ENCODE measurements around the gene LRRC43. TPM values are rescaled to one million over a fixed set of nuclear protein-coding genes. Genes with fewer than 3 reads are reported as not detected.
"Not testable (repeated sequence)": the region's sequence is repeated elsewhere in the genome, so short reads cannot be mapped to it uniquely, and the experiment has no call there.

Gene LRRC43
- total RNA-seq, 2 donors from 2014 or later = 2.3 TPM; not detected in 1

DNA sequence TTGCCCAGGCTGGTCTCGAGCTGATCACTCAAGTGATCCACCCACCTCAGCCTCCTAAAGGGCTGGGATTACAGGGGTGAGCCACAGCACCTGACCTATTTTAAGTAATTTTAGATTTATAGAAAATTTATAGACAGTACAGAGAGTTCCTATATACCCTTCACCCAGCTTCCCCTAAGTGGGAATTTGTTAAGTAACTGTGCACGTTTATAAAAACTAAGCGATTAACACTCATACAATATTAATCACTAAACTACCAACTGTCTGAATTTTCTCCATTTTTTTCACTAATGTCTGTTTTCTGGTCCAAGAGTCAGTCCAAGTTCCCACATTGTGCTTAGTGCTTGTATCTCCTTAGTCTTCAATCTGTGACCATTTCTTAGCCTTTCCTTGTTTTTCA lies 14.4 kb upstream of the LRRC43 start:
- no peaks in the 10 kb centered on the region for H3K9me3 ChIP-seq
- DNase-seq = no peak
- H3K27me3 ChIP-seq = no peaks in the 10 kb centered on the region
- intact Hi-C loops (cut with DNase I) = no loop called here
- H3K4me3 ChIP-seq = no peak overlapping the region
- TF ChIP-seq POLR2A (IDR thresholded peaks at IDR 0.05) = no peak
- TF ChIP-seq, protein P1, sequence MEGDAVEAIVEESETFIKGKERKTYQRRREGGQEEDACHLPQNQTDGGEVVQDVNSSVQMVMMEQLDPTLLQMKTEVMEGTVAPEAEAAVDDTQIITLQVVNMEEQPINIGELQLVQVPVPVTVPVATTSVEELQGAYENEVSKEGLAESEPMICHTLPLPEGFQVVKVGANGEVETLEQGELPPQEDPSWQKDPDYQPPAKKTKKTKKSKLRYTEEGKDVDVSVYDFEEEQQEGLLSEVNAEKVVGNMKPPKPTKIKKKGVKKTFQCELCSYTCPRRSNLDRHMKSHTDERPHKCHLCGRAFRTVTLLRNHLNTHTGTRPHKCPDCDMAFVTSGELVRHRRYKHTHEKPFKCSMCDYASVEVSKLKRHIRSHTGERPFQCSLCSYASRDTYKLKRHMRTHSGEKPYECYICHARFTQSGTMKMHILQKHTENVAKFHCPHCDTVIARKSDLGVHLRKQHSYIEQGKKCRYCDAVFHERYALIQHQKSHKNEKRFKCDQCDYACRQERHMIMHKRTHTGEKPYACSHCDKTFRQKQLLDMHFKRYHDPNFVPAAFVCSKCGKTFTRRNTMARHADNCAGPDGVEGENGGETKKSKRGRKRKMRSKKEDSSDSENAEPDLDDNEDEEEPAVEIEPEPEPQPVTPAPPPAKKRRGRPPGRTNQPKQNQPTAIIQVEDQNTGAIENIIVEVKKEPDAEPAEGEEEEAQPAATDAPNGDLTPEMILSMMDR (IDR thresholded peaks at IDR 0.05) = no peak
- no peak overlapping the region for H3K27ac ChIP-seq
- 93% methylated on average over 3 of the region's 3 CpGs for WGBS, 2 donors
- no peak for ATAC-seq
- H3K36me3 ChIP-seq (replicated peaks in 1 of 2; ENCODE audit: insufficient read depth in 1 of 2, low read depth in 2 of 2) = no peaks in the 10 kb centered on the region
- H3K4me1 ChIP-seq = no peaks in the 10 kb centered on the region

DNA sequence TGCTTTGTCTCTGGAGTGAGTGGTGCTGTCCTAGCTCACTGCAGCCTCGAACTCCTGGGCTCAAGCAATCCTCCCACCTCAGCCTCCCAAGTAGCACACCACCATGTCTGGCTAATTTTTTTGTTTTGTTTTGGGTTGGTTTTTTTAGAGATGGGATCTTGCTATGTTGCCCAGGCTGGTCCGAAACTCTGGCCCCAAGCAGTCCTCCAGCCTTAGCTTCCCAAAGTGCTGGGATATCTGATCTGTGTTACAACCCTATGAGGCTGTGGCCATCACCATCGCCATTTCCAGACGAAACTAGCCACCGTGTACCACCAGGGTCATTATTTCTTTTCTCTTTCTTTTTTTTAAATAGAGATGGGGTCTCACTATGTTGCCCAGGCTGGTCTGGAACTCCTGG lies 11.5 kb upstream of the LRRC43 start:
- Histone ChIP-seq H3K9me3 (no peaks in the 10 kb centered on the region), H3K36me3 (replicated peaks in 1 of 2; ENCODE audit: insufficient read depth in 1 of 2, low read depth in 2 of 2) (no peaks in the 10 kb centered on the region), H3K4me3 (no peak overlapping the region), H3K27ac (no peak overlapping the region), H3K4me1 (no peaks in the 10 kb centered on the region), H3K27me3 (no peaks in the 10 kb centered on the region)
- DNase-seq (no peak), ATAC-seq (no peak)
- TF ChIP-seq, protein P1 (IDR thresholded peaks at IDR 0.05) = no peak
- TF ChIP-seq POLR2A (IDR thresholded peaks at IDR 0.05) = no peak
- 72 to 76% methylated on average over 5 of the region's 5 CpGs for WGBS, 2 donors
- intact Hi-C loops (cut with DNase I) = no loop called here

DNA sequence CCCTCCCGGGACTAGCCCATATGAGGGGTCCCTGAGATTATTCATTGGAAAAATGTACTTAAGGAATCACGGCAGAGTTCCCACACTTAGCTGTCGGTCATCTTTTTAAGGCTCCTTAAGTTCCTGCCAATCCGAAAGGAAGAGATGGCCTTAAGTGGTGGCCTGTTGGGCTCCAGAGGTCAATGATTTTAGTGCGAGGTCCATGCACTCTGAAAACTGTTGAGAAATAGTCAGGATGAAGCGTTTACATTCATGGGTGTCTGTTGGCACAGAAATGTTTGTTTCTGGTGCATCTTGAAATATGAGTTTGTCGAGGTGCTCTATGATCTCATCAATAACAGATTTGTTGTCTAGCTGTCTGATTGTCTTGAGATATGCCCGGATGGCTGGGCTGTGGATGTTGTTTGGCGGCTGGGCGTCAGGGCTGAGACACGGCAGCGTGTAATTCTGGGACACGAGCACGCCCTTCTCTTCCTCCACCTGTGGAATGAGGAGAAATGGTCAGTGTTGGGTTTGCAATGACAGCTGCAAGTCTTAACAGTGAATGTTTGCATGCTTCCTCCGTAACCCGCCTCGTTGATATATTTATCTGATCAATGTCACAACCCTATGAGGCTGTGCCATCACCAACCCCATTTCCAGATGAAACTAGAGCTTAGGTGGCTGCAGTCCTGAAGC lies 10.5 kb upstream of the LRRC43 start:
- 42 to 49% methylated on average over 11 to 17 of the region's 17 CpGs for WGBS, 2 donors
- Histone ChIP-seq H3K27me3 (no peaks in the 10 kb centered on the region), H3K36me3 (replicated peaks in 1 of 2; ENCODE audit: insufficient read depth in 1 of 2, low read depth in 2 of 2) (no peaks in the 10 kb centered on the region), H3K9me3 (no peaks in the 10 kb centered on the region), H3K4me3 (no peak overlapping the region), H3K4me1 (no peaks in the 10 kb centered on the region), H3K27ac (no peak overlapping the region)
- TF ChIP-seq, protein P1 (IDR thresholded peaks at IDR 0.05) = no peak
- no peak for TF ChIP-seq POLR2A (IDR thresholded peaks at IDR 0.05)
- DNase-seq (no peak), ATAC-seq (no peak)
- intact Hi-C loops (cut with DNase I) = no loop called here

DNA sequence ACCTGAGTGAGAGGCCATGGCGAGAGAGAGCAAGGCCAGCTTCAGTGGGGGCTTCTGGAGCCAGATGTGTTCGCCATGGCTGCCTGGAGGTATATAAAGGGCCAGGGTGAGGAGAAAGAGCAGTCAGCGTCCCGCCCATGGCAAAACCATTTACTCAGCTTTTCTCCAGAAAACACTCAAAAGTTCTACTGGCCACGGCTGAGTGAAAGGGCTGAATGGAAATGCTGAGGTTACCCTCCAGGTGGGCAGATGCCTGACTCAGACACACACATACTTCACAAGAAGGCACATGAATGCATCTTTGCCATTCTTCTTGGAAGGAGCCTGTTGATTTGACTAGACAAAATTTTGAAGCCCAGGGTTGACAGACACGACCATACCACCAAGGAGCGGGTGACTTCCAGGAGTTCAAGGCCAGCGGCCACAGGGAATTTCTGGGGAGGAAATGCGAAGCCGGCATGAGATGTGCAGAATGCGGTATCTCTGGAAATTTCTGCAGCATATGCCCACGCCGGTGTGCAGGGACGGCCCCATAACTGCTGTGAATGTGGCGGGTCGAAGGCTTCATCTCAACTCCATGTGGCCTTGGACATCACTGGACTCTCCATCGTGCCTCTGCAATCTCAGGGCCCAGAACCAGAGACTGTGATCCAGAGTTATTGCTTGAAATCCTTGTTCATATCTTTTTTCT lies 8.6 kb upstream of the LRRC43 start, which contains the start of gene IL31:
Gene IL31, minus strand, starts transcription at position 67 of the 691 bp plus-strand sequence. Its CDS starts 49 bp downstream, at position 18.
- Histone ChIP-seq H3K27ac (no peak within 1 kb of the TSS), H3K4me1 (no peaks in the 10 kb centered on the region), H3K4me3 (no peak within 1 kb of the TSS), H3K36me3 (replicated peaks in 1 of 2; ENCODE audit: insufficient read depth in 1 of 2, low read depth in 2 of 2) (no peaks in the 10 kb centered on the region), H3K27me3 (no peaks in the 10 kb centered on the region), H3K9me3 (no peaks in the 10 kb centered on the region)
- TF ChIP-seq, protein P1 (IDR thresholded peaks at IDR 0.05) = no peak
- no peak for TF ChIP-seq POLR2A (IDR thresholded peaks at IDR 0.05)
- 79 to 86% methylated on average over 16 to 17 of the region's 17 CpGs for whole genome bisulfite sequencing, 2 donors
- ATAC-seq (no peak), DNase-seq (no peak)
- intact Hi-C loops (cut with DNase I) = no loop called here

DNA sequence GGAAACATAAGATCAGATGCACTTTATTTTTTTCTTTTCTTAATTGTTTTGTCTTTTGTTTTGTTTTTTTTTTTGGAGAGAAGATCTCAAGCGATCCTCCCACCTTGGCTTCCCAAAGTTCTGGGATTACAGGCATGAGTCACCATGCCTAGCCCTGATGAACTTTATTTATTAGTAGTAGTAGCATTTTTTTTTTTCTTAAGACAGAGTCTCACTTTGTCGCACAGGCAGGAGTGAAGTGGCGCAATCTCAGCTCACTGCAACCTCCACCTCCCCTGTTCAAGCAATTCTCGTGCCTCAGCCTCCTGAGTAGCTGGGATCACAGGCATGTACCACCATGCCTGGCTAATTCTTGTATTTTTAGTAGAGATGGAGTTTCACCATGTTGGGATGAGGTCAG lies 6.5 kb upstream of the LRRC43 start:
- H3K9me3 ChIP-seq; H3K27ac ChIP-seq; H3K36me3 ChIP-seq (replicated peaks in 1 of 2; ENCODE audit: insufficient read depth in 1 of 2, low read depth in 2 of 2); intact Hi-C loops (cut with DNase I); H3K4me1 ChIP-seq; ATAC-seq; DNase-seq; H3K27me3 ChIP-seq; H3K4me3 ChIP-seq: not testable (repeated sequence)
- WGBS, 2 donors = 84 to 94% methylated on average over 4 of the region's 4 CpGs
